ENCODE measurements around the gene CD33. TPM values are rescaled to one million over a fixed set of nuclear protein-coding genes. Genes with fewer than 3 reads are reported as not detected.

The CD33 gene
- total and polyA plus RNA-seq, 2 of the 8 experiments (the other 6 are each of a cell fraction or from before 2014, with no cell fraction given) = 0.06 TPM; not detected in 1

GRCh38 chr19:51247972-51248590, 23.2 kb downstream of the CD33 start:
- H3K18ac ChIP-seq (ENCODE audit: extremely low read depth, low read length) = no peak overlapping the region
- H3K56ac ChIP-seq (replicated peaks; ENCODE audit: insufficient read length, low read depth, low read length) = no peak overlapping the region
- H2BK15ac ChIP-seq (ENCODE audit: low read length) = no peak overlapping the region
- no peak overlapping the region for H2AFZ ChIP-seq (ENCODE audit: low read length)
- no peaks in the 10 kb centered on the region for H3K79me2 ChIP-seq (ENCODE audit: control insufficient read depth in 1 of 2, insufficient read depth in 2 of 2, low read length in 2 of 2)
- H3K4me3 ChIP-seq (ENCODE audit: extremely low read depth in 1 of 4, insufficient read depth in 2 of 4, low read depth in 3 of 4, low read length in 4 of 4) = no peak overlapping the region
- H3K4ac ChIP-seq (replicated peaks; ENCODE audit: insufficient read length, low read depth, low read length) = no peak overlapping the region
- H2BK12ac ChIP-seq (ENCODE audit: low read depth, low read length) = no peak overlapping the region
- no peaks in the 10 kb centered on the region for H3K36me3 ChIP-seq (ENCODE audit: control insufficient read depth in 2 of 4, insufficient read depth in 4 of 4, low read length in 3 of 4)
- H3K4me2 ChIP-seq (ENCODE audit: insufficient read depth in 1 of 2, low read depth in 2 of 2, low read length in 2 of 2) = no peak overlapping the region
- H4K91ac ChIP-seq (replicated peaks; ENCODE audit: insufficient read length, low read length) = no peak overlapping the region
- H2BK5ac ChIP-seq (ENCODE audit: low read depth, low read length) = no peak overlapping the region
- no peaks in the 10 kb centered on the region for H3K4me1 ChIP-seq (replicated peaks in 1 of 4; ENCODE audit: control insufficient read depth in 3 of 4, insufficient read depth in 4 of 4, low read length in 3 of 4)
- no peaks in the 10 kb centered on the region for H3K27me3 ChIP-seq (replicated peaks in 1 of 4; ENCODE audit: control insufficient read depth in 3 of 4, extremely low read depth in 1 of 4, insufficient read depth in 3 of 4, low read length in 3 of 4)
- ChIA-PET CTCF (ENCODE audit: partially characterized antibody) (interaction anchor here (0.8 kb wide), 1 partner anchor 12 kb away, joined by 3 read pairs; no protein-coding TSS in a partner anchor), POLR2A (ENCODE audit: partially characterized antibody) (no interaction called here)
- no peak overlapping the region for H2BK20ac ChIP-seq (ENCODE audit: low read length)
- no peak overlapping the region for H2AK5ac ChIP-seq (ENCODE audit: low read depth, low read length)
- DNase-seq (ENCODE audit: low read depth in 1 of 2, low spot score in 2 of 2) (no peak), FAIRE-seq (no peak)
- H3K79me1 ChIP-seq (ENCODE audit: low read depth, low read length) = no peaks in the 10 kb centered on the region
- H3K27ac ChIP-seq (ENCODE audit: low read depth, low read length) = no peak overlapping the region
- no peak overlapping the region for H3K23ac ChIP-seq (ENCODE audit: insufficient read length)
- H4K20me1 ChIP-seq (replicated peaks in 1 of 2; ENCODE audit: control insufficient read depth in 1 of 2, insufficient read depth in 2 of 2, low read length in 2 of 2) = no peaks in the 10 kb centered on the region
- H4K5ac ChIP-seq (ENCODE audit: insufficient read length, low read depth, low read length) = no peak overlapping the region
- TF ChIP-seq ATF3 (IDR thresholded peaks at IDR 0.05; ENCODE audit: insufficient read depth, low read depth, low read length) (no peak), JUN (IDR thresholded peaks at IDR 0.05; ENCODE audit: low read depth, low read length) (no peak), YY1 (IDR thresholded peaks at IDR 0.05; ENCODE audit: low read depth, low read length) (peak; percentile 66; the same call in 1 of the 2 replicates), TAF7 (optimal IDR thresholded peaks at IDR 0.05; ENCODE audit: borderline replicate concordance, low read depth, low read length) (no peak), KDM5A (IDR thresholded peaks at IDR 0.05; ENCODE audit: low read length) (no peak), ASH2L (IDR thresholded peaks at IDR 0.05; ENCODE audit: low read length) (no peak), POLR2AphosphoS5 (IDR thresholded peaks at IDR 0.05; ENCODE audit: low read depth, low read length) (no peak)
- peaks cover 0 to 12% of the 10 kb centered on the region in 2 experiments; a peak in 2 of 4 replicates for H3K9me3 ChIP-seq (ENCODE audit: insufficient read depth in 2 of 2, low read depth in 1 of 2, low read length in 1 of 2)
- WGBS, 2 experiments (ENCODE audit: extremely low coverage in 1 of 2, insufficient coverage in 1 of 2, insufficient read length in 1 of 2, insufficient replicate concordance in 2 of 2, low coverage in 1 of 2, low lambda C conversion rate in 2 of 2, missing lambda C conversion rate in 1 of 2) = 82% methylated on average over 7 of the region's 7 CpGs; no CpG with 5 or more reads in 1 of the 2 experiments
- no peak overlapping the region for H4K8ac ChIP-seq (ENCODE audit: extremely low read depth, insufficient read depth, low read length)
- H2BK120ac ChIP-seq (replicated peaks; ENCODE audit: low read depth, low read length) = no peak overlapping the region
- H3K23me2 ChIP-seq (ENCODE audit: low read depth, low read length) = no peaks in the 10 kb centered on the region
- H3K9ac ChIP-seq (replicated peaks in 1 of 4; ENCODE audit: extremely low read depth in 1 of 4, low read depth in 3 of 4, low read length in 3 of 4) = no peak overlapping the region
- no peak overlapping the region for H3K14ac ChIP-seq (ENCODE audit: insufficient read length)
